ENCODE data around the gene TGFA.

The TGFA gene

DNA sequence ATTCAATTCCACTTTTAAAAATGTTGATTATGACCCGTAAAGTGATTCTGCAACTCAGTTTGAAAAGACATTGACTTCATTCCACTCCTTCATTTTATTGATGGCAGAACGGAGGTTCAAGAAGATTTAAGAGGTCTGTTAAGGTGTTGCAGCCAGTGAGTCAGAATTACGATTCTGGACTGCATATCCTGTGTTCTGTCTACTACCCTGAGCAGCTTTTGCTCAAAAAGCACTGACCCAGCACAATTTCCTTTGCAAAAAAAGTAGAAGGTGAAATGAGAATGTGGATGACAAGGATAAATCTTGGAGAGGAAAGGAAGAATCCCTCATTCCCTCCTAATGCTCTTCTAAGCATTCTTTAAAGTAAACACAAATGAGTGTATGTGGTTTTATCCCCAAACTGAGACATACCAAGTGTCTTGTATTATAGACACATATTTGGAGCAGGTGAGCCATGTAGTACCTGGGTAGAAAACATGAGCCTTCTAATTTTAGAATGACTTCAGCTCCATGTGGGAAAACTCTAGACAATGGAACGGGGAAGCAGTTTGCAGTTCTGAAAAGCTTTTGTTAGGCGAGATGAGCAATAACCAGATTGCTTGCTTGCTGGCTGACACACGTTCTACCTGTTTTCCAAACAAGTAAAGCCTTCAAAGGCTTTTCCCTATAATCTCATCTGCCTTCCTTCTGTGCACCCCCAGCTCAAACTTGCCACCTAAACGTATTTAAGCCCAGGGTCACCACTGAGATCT is 44.7 kb downstream of the TGFA start:
- TF ChIP-seq, protein P1, sequence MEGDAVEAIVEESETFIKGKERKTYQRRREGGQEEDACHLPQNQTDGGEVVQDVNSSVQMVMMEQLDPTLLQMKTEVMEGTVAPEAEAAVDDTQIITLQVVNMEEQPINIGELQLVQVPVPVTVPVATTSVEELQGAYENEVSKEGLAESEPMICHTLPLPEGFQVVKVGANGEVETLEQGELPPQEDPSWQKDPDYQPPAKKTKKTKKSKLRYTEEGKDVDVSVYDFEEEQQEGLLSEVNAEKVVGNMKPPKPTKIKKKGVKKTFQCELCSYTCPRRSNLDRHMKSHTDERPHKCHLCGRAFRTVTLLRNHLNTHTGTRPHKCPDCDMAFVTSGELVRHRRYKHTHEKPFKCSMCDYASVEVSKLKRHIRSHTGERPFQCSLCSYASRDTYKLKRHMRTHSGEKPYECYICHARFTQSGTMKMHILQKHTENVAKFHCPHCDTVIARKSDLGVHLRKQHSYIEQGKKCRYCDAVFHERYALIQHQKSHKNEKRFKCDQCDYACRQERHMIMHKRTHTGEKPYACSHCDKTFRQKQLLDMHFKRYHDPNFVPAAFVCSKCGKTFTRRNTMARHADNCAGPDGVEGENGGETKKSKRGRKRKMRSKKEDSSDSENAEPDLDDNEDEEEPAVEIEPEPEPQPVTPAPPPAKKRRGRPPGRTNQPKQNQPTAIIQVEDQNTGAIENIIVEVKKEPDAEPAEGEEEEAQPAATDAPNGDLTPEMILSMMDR (IDR thresholded peaks at IDR 0.05; ENCODE audit: low read depth, low read length, missing control alignments) = no peak
- no peak overlapping the region for H3K4me3 ChIP-seq (replicated peaks; ENCODE audit: low read depth, low read length)
- DNase-seq (ENCODE audit: extremely low read depth, low read depth) = no peak

DNA sequence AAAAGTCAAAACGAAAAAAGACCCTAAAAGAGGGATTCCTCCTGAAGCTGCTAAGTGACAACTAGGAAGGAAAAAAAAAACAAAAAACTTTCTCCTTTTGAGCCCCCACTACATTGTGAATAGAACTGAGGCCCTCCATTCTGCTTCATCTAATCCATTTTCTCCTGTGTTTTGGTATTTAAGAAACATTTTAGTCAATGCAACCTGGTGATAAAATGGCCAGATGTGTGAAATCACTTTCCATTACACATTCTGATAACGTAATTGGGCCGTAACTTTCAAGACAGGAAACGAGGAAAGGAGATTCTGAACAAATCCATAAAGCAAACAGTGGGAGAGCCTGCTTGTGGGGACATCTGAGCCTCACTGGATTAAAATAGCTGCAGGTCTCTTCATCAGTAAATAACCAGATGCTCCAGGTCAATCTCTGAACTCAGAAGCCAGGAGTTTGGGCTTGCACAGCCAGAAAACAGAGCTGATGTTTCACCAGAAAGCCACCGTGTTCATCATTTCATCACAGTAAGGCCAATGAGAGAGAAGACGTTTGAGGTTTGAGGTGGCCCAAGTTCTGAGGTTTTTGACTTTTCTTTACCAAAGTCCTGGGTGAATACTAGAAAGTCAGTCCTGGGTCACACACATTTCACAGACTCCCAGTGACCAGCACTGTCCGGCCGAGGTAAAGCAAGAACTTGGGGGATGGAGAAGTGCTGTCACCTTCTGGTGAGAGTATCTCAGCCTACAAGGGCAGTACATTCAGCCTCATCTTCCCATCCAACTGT is 47.8 kb downstream of the TGFA start:
- TF ChIP-seq, protein P1 (IDR thresholded peaks at IDR 0.05; ENCODE audit: low read depth, low read length, missing control alignments) = no peak
- DNase-seq (ENCODE audit: extremely low read depth, low read depth) = no peak
- H3K4me3 ChIP-seq (replicated peaks; ENCODE audit: low read depth, low read length) = no peak overlapping the region

DNA sequence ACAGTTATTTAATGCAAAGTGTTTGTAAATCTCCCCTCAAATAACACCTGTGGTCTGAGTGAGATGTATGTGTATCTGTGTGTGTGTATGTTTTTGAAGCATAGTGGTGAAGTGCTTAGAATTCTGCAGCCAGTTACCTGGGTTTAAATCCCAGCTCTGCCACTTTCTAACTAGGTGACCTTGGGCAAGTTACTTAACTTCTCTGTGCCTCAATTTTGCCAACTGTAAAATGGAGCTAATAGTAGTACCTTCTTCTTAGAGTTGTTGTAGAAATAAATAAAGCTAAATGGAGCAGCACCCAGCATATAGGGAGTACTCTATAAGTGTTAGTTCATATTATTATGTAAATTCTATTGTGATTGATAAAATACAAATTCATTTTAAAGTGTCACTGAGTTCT is 48.9 kb downstream of the TGFA start:
- TF ChIP-seq, protein P1 (IDR thresholded peaks at IDR 0.05; ENCODE audit: low read depth, low read length, missing control alignments) = no peak
- DNase-seq (ENCODE audit: extremely low read depth, low read depth) = no peak
- no peak overlapping the region for H3K4me3 ChIP-seq (replicated peaks; ENCODE audit: low read depth, low read length)

DNA sequence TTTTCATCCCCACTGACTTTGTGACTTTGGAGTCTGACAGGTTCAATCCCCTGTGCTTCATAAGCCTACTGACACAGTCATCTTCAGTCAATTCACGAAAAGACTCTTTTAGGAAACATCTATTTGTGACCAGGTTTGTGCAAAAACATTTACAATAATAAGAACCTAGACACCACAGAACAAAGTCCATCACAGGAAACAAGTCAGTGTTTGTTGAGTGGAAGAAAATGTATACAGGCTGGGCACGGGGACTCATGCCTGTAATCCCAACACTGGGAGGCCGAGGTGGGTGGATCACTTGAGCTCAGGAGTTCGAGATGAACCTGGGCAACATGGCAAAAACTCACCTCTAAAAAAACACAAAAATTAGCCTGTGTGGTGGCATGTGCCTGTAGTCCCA is 49.7 kb downstream of the TGFA start:
- TF ChIP-seq, protein P1 (IDR thresholded peaks at IDR 0.05; ENCODE audit: low read depth, low read length, missing control alignments) = no peak
- no peak overlapping the region for H3K4me3 ChIP-seq (replicated peaks; ENCODE audit: low read depth, low read length)
- DNase-seq (ENCODE audit: extremely low read depth, low read depth) = no peak

DNA sequence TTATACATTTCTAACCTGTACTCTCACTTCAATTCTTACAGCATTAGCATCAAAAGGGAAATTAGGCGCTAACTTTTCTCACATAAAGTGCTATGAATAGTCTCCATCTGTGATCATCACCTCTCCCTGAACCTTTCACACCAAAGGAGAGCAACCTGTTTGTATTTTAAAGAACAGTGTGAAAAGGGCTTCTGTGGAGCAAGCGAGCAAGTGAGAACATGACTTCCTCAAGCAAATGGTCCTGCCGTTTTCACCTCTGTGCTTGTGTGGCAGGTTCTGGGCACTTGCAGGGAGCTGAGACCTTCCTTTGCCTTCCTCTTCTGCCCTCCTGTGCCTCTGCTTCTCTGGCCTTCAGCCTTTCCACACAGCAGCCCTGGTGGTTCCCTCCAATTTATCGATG is 51.9 kb downstream of the TGFA start:
- no peak overlapping the region for H3K4me3 ChIP-seq (replicated peaks; ENCODE audit: low read depth, low read length)
- no peak for DNase-seq (ENCODE audit: extremely low read depth, low read depth)
- TF ChIP-seq, protein P1 (IDR thresholded peaks at IDR 0.05; ENCODE audit: low read depth, low read length, missing control alignments) = no peak

DNA sequence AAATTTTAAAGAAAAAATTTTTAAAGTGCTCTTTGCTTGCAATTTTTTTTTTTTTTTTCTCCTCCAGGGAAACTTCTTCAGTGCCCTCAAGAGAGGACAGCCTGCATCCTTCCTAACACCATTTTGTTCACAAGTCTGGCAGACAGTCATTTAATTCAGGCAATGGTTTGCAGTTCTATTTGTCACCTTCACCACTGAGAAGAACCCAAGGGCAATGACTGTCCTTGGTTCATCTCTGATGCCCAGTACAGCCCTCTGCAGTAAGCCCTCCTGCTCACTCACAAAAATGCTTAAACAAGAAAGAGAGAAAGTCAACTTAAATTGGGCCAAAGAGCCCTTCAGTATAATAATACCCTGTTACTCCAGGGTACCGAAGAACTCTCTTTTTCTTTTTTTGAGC is 52.4 kb downstream of the TGFA start:
- H3K4me3 ChIP-seq (replicated peaks; ENCODE audit: low read depth, low read length) = no peak overlapping the region
- DNase-seq (ENCODE audit: extremely low read depth, low read depth) = no peak
- TF ChIP-seq, protein P1 (IDR thresholded peaks at IDR 0.05; ENCODE audit: low read depth, low read length, missing control alignments) = no peak

Data from HFF-Myc (cell line).